Coronary artery (tissue), 2 donors: ENCODE results near the gene GDAP1L1.

Experiments
- DNase-seq: peaks from one replicate; pipeline ENCODE4 v3.0.0-alpha.2; 2017; ENCODE audit warnings: low spot score
- H3K27ac ChIP-seq, 2 donors: fragments of 200-600 bp; sonication (generic); one replicate each; pipeline ENCODE4 v1.5.1; 2016 to 2019
- H3K4me3 ChIP-seq: fragments of 200-600 bp; sonication (generic); 2 replicates; pipeline ENCODE4 v1.5.1; 2016; ENCODE audit warnings: mild to moderate bottlenecking, moderate library complexity
- CTCF ChIP-seq: fragments of 200-600 bp; sonication (generic); IDR thresholded peaks from one replicate; pipeline ENCODE4 v1.5.1; 2019; ENCODE audit warnings: antibody characterized with exemption

The GDAP1L1 gene

DNA sequence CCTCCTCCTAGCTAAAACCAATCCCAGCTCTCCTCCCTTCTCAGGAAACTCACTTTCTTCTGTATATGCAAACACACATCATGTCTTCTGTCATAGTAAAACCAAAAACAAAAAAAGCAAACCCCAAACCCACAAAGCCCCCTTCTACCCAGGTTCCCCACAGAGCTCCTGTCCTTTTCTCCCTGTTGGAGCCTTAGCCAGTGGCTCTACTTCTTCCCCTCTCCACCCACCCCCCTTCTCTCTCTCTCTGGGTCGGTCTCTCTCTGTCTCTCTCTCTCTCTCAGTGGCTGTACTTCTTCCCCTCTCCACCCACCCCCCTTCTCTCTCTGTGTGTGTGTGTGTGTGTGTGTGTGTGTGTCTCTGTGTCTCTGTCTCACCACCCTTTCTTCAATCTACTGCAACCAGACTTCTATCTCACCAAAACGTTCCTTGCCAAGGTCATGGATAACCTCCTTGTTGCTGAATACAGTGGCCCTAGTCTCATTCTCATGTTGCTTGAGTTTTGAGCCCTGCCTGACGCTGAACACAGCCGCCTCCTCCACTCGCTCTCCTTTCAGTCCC is 27.9 kb upstream of the GDAP1L1 start:
- Histone ChIP-seq H3K4me3 (no peak overlapping the region), H3K27ac (no peak overlapping the region)
- no peak for TF ChIP-seq CTCF
- DNase-seq, result no peak

GRCh38 chr20:44219791-44220190 is 27.3 kb upstream of the GDAP1L1 start:
- no peak overlapping the region for H3K27ac ChIP-seq
- no peak for DNase-seq

GRCh38 chr20:44221368-44221954 is 25.6 kb upstream of the GDAP1L1 start:
- Histone ChIP-seq H3K27ac (no peak overlapping the region), H3K4me3 (no peak overlapping the region)
- DNase-seq, result no peak
- no peak for TF ChIP-seq CTCF

More at GRCh38 chr20:44219791-44220190, 27.3 kb upstream of the GDAP1L1 start:
- no peak for TF ChIP-seq CTCF
- no peak overlapping the region for H3K4me3 ChIP-seq

DNA sequence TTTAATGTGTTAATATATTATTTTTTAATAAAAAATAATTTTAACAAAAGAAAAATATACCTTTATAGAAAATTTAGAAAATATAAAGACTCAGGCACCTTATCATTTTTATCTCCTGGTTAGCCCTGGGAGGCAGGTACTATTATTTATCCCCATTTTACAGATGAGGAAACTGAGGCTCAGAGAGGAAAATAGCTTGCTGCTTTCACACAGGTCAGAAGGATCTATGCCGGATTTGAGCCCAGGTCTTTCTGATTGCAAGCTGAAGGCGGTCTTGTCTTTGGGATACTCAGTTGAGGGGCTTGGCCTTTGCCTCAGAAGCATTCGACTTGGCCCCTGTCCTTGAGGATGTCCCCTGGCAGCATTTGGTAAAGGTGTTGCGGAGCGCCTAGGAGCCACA is 25.1 kb upstream of the GDAP1L1 start:
- no peak for DNase-seq
- no peak overlapping the region for H3K4me3 ChIP-seq
- no peak for TF ChIP-seq CTCF
- H3K27ac ChIP-seq, result no peak overlapping the region

DNA sequence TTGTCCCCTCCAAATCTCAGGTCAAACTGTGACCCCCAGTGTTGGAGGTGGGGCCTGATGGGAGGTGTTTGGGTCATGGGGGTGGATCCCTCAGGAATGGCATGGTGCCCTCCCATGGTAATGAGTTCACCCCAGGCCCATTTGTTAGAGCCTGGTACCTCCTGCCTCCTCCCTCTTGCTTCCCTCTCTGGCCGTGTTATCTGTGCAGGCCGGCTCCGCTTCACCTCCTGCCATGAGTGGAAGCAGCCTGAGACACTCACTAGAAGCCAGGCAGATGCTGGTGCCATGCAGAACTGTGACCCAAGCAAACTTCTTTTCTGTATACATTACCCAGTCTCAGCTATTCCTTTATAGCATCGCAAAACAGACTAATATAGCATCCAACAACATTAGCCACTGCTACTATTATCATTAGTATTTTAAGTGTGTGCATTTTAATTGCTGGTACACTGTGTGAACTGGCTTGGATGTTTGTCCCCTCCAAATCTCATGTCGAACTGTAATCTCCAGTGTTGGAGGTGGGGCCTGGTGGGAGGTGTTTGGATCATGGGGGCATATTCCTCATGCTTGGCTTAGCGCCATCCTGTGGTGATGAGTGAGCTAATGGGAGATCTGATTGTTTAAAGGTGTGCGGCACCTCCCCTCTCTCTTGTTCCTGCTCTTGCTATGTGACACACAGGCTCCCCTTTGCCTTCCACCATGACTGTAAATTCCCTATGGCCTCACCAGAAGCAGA is 24.3 kb upstream of the GDAP1L1 start:
- H3K4me3 ChIP-seq, result no peak overlapping the region
- TF ChIP-seq CTCF, result no peak
- no peak overlapping the region for H3K27ac ChIP-seq
- no peak for DNase-seq

DNA sequence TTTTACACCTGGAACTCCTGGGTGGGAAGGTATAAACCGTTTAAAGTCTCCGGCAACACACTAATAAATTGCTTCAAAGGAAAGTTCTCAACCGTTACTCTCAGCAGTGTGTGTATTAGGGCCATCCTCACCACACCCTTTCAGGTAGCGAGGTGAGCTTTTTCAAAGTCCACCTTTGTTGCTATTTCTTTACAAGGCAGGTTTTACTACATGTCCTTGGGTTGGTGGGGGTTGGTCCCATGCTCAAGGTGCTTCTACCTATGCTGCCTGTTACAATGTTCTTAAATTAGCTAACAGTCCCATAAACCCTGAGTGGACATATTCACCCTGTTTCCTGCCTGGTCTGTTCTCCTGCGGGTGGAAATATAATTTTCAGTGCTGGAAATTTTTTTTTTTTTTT is 23.4 kb upstream of the GDAP1L1 start:
- no peak for DNase-seq
- TF ChIP-seq CTCF, result no peak
- no peak overlapping the region for H3K4me3 ChIP-seq
- no peak overlapping the region for H3K27ac ChIP-seq

- no peak overlapping the region for H3K4me3 ChIP-seq
- no peak for TF ChIP-seq CTCF
- no peak for DNase-seq
- no peak overlapping the region for H3K27ac ChIP-seq
Measured at GRCh38 chr20:44224637-44225036, 22.5 kb upstream of the GDAP1L1 start.
